ENCODE measurements around the gene SOX6.
"Not testable (repeated sequence)": the region's sequence is repeated elsewhere in the genome, so short reads cannot be mapped to it uniquely, and the experiment has no call there.

The SOX6 gene

DNA sequence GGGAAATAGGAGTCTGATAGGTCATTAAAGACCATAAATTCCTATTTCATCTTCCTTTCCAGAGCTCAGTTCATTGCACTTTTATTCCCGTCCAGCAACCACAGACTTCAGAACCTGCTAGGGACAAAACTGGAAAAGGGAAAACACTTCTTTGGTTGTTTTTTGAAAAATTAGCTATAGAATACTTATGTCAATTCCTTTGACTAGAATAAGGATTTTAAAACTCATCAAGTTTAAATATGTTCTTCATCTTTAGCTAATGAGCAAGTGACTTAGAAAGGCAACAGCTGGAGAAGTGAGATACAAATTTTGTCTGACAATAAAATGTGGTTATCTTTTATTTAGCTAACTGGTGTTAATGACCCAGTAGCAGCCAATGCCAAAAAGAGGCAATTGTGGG, 206.9 kb downstream of the SOX6 start:
- DNase-seq (ENCODE audit: low read depth), result no peak

- no peak for DNase-seq (ENCODE audit: low read depth)
These were observed 207.9 kb downstream of the SOX6 start for GRCh38 chr11:16148301-16148931.

DNA sequence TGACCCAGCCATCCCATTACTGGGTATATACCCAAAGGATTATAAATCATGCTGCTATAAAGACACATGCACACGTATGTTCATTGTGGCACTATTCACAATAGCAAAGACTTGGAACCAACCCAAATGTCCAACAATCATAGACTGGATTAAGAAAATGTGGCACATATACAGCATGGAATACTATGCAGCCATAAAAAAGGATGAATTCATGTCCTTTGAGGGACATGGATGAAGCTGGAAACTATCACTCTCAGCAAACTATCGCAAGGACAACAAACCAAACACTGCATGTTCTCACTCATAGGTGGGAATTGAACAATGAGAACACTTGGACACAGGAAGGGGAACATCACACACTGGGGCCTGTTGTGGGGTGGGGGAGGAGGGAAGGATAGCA, 209.4 kb downstream of the SOX6 start:
- not testable (repeated sequence) for DNase-seq (ENCODE audit: low read depth)

DNA sequence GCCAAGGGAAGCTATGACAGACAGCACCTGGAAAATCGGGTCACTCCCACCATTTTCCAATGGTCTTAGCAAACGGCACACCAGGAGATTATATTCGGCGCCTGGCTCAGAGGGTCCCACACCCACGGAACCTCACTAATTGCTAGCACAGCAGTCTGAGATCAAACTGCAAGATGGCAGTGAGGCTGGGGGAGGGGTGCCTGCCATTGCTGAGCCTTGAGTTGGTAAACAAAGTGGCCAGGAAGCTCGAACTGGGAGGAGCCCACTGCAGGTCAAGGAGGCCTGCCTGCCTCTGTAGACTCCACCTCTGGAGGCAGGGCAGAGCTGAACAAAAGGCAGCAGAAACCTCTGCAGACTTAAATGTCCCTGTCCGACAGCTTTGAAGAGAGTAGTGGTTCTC, 214.7 kb downstream of the SOX6 start:
- not testable (repeated sequence) for DNase-seq (ENCODE audit: low read depth)

DNA sequence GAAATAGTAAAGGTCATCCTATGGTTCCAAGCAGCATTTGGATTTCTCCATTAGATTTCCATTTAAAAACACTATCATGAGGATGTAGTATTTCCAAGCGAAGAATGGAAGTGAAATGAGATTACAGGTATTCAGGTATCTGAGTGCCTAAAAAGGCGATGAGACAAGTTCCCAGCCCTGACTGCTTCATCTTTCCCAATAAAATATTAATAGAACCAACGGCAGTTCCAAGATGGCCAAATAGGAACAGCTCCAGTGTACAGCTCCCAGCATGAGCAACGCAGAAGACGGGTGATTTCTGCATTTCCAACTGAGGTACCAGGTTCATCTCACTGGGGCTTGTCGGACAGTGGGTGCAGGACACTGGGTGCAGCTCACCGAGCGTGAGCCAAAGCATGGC, 215.2 kb downstream of the SOX6 start:
- DNase-seq (ENCODE audit: low read depth), result not testable (repeated sequence)

DNA sequence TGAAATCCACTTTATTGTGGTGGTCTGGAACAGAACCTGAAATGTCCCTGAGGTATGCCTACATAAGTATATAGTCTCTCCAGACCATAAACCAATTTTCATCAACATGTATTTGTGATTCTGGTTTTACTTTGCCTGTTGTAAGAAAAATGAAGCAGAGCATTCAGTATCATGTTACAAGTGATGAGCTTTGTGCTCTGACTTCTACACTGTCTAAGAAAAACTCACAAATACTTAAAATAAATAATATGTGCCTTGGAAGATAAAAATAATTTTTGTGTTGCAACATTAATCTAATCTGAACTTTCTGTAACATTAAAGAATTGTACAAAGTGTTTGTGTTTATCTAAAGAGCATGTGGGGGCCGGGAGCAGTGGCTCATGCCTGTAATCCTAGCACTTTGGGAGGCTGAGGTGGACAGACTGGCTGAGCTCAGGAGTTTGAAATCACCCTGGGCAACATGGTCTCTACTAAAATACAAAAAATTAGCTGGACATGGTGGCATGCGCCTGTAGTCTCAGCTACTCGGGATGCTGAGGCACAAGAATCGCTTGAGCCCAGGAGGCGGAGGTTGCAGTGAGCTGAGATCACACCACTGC, 219.5 kb downstream of the SOX6 start:
- no peak for DNase-seq (ENCODE audit: low read depth)

- DNase-seq (ENCODE audit: low read depth), result no peak
These were observed 222.5 kb downstream of the SOX6 start for GRCh38 chr11:16133867-16134266.

DNA sequence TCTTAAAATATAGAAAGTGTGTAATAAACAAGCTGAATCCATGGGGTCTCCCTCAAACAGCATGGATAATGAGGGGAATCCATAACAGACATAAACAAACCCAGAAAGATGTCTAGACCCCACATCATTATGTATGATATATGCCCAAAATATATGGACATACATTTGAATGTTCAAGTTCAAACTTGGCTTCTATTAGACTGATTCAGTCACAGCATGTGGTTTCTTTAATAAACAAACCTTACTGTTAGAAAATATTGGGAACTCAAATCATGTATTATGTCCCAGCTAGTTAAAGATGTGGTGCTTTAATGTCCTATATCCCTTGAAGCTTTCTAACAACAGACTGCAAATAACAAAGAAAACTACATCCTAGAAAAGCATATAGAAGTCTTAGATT, 228.6 kb downstream of the SOX6 start:
- no peak for DNase-seq (ENCODE audit: low read depth)

GRCh38 chr11:16126362-16126761, 230.0 kb downstream of the SOX6 start:
- no peak for DNase-seq (ENCODE audit: low read depth)

- no peak for DNase-seq (ENCODE audit: low read depth)
These were observed 230.6 kb downstream of the SOX6 start for GRCh38 chr11:16125796-16126195.

GRCh38 chr11:16124390-16124789, 232.0 kb downstream of the SOX6 start:
- no peak for DNase-seq (ENCODE audit: low read depth)

- no peak for DNase-seq (ENCODE audit: low read depth)
These were observed 234.5 kb downstream of the SOX6 start for GRCh38 chr11:16121853-16122252.

GRCh38 chr11:16120008-16120407, 236.3 kb downstream of the SOX6 start:
- no peak for DNase-seq (ENCODE audit: low read depth)

GRCh38 chr11:16117989-16118756, 238.2 kb downstream of the SOX6 start:
- no peak for DNase-seq (ENCODE audit: low read depth)

GRCh38 chr11:16114978-16115871, 241.1 kb downstream of the SOX6 start:
- DNase-seq (ENCODE audit: low read depth), result no peak

DNA sequence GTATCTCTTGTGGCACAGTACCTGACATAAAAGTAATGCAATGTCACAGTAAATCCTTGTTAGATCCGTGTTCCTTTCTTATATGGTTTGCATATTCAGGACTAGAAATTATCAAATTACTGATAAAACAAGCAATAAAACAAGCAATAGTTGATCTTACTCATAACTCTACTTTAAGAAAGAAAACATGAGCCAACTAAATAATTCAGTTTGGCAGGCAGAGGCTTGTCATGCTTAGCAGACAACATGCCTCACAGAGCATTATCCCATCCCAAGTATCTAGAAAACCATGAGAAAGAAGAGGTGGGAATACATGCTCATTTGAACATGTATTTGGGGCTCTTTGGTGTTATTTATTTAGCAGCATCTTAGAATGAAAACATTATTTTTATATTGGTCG, 241.9 kb downstream of the SOX6 start:
- DNase-seq (ENCODE audit: low read depth), result no peak

GRCh38 chr11:16111690-16112089, 244.7 kb downstream of the SOX6 start:
- no peak for DNase-seq (ENCODE audit: low read depth)

DNA sequence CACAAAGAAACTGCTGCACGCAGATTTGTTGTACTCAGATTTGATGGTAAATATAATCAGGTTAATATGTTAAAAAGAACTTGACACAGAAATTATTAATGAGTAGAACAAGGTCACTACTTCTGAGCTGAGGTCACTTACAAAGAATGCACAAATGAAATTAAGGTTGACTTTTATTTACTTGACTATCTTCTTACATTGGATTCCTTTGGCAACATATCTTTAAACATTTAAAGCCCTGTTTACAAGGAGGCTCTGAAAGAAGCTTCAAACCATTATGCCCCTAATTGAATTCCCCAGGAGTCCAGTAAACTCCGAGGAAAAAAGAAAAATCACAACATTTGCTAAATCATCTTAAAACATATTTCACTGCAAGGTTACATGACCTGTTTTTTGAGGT, 245.5 kb downstream of the SOX6 start:
- no peak for DNase-seq (ENCODE audit: low read depth)

- DNase-seq (ENCODE audit: low read depth), result no peak
These were observed 256.9 kb downstream of the SOX6 start for GRCh38 chr11:16099343-16099900.

GRCh38 chr11:16098526-16099205, 257.7 kb downstream of the SOX6 start:
- no peak for DNase-seq (ENCODE audit: low read depth)

GRCh38 chr11:16097543-16097942, 258.8 kb downstream of the SOX6 start:
- no peak for DNase-seq (ENCODE audit: low read depth)
